IPS-NIHi7 (cell line): ENCODE measurements around the gene TP53INP2.
"Not testable (repeated sequence)": the region's sequence is repeated elsewhere in the genome, so short reads cannot be mapped to it uniquely, and the experiment has no call there.

Experiments
- DNase-seq: peaks from one replicate; pipeline ENCODE4 v3.0.0; 2012; ENCODE audit warnings: mixed read lengths; ENCODE audit errors: extremely low spot score

The TP53INP2 gene

DNA sequence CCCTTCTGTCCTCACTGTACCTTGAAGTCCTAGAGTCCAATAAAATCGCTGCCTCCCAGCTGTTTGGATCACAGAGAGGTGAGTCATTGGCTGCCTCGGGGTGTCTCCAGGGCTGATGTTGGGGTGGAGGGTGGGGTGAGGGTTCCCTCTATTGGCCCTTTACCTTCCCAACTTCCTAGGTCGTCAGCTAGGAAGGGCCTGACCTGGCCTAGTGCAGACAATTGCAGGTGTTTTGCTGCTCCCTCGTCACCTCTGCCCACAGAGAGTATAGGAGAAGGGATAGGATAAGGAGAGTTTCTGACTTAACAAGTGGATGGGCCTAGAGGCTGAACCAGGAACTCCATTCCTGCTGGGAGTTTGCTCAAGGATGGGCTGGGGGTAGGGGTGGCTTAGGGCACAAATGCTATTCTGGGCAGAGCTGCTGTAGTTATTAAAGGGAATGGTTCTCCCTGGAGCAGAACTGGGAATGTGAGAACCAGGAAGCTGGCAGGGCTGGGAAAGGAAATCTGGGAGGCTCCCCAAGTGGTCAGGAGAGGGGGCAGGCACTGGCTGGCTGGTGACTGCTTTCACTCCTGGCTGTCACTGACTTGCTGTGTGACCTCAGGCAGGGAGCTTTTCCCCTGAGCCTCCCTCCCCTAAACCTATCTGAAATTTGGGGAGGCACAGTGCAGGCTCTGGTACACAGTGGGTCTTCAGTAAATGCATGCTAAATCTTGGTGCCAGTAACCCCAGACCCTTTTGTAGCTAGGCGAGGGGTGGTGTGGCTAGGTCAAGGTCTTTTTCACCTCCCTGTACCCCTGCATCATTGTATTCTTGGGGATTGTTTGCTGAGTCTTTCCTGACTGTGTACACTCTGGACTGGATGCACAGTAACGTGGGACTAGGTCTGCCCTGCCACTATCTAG is 1.5 kb downstream of the TP53INP2 start:
- DNase-seq, result no peak

DNA sequence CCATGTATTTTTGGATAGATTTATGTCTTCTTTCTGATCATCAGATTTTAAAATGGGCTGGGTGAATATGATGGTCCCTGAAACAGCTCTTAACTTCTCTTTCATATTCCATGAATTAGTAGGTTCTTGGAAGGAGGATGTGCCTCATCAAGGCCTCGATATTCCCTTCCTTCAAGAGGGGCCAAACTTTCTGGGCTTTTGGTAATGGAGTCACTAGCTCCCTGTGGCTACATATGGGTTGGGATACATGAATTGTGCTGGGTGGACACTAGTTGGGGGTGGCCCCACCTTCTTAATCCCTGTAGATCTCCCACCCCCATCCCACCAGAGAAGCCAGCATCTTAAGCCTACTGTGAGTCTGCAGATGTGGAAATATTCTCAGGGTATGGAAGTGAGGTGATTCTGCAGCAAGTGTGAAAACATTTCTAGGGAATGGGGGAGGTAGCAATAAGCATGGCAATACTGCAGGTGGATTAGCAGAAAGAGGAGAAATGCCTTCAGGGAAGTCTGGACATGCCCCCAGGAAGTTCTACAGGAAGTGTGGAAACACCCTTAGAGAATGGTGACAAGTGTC is 2.2 kb downstream of the TP53INP2 start:
- DNase-seq, result no peak

DNA sequence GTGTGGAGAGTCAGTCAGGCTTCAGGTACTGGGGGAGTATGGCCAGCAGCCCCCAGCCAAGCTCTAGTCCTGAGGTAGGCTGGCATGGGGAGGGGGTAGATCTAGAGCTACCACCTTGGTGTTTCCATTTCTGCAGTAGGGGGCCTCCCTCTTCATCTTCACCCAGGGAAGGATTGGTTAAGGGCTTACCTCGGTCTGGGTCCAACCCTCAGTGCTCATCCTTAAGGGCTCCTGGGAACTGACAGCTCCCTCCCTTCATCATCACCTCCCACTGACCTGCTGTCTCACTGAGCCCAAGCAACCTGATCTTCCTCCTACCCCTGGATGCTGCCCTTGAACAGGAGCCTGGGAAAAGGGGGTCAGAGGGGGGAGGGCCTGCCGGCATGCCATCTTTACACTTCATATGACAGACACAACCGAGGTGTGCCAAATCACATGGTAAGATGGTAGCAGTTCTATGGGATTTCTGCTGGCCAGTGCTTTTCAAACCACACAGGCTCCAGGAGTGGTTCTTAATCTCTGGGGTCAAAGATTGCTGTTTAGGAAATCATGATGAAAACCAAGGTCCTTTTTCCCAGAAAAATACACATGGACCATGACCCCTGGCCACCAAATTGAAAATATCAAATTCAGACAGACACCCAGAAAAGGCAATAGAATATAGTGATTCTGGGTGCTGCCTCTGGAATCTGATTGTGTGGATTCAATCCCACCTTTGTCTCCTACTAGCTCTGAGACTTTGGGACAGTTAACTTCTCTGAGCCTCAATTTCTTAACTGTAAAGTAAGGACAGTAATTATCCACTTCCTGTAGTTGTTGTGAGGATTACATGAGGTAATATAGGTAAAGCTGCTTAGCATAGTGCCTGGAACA is 3.0 kb downstream of the TP53INP2 start:
- no peak for DNase-seq

- DNase-seq, result peak; percentile 60
Measured at GRCh38 chr20:34708621-34709043, 4.5 kb downstream of the TP53INP2 start.

GRCh38 chr20:34709044-34709830 is 5.1 kb downstream of the TP53INP2 start:
- peak; percentile 83 for DNase-seq

- DNase-seq, result peak; percentile 88
Measured at GRCh38 chr20:34709831-34710567, 5.9 kb downstream of the TP53INP2 start.

GRCh38 chr20:34710568-34710839 is 6.4 kb downstream of the TP53INP2 start:
- DNase-seq, result no peak

DNA sequence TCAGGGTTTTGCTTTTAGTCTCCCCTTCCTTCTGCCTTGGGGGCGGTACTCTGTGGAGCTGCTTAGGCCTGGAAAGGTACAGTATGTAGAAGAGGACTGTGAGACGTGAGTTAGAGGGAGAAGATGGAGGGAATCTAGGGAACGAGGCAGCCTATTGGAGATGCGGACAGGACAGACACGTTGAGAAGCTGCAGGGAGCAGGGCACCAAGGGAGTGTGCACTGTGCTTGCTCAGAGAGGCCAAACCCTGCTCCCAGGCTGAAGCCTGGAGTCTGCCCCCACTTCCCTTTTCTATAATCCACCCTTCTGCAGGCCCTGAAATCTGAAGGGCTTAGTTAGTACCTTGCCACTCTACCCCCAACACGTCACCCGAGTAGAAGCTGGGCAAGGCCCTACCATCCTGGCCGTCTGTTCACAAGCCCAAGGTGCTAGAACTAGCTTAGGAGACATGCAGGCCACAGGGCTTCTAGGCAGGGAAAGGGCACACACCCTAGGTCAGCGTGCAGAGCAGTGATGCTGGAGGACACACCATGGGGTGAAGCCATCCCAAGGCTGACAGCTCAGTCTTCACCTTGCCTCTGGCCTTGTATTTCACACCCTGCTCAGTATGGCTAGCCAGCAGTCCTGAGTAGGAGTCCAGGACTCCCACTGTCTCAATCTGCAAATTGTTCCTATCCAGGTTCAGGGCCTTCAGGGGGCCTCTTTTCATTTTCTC is 6.9 kb downstream of the TP53INP2 start:
- DNase-seq, result no peak

- DNase-seq, result no peak
Measured at GRCh38 chr20:34711813-34712430, 7.8 kb downstream of the TP53INP2 start.

DNA sequence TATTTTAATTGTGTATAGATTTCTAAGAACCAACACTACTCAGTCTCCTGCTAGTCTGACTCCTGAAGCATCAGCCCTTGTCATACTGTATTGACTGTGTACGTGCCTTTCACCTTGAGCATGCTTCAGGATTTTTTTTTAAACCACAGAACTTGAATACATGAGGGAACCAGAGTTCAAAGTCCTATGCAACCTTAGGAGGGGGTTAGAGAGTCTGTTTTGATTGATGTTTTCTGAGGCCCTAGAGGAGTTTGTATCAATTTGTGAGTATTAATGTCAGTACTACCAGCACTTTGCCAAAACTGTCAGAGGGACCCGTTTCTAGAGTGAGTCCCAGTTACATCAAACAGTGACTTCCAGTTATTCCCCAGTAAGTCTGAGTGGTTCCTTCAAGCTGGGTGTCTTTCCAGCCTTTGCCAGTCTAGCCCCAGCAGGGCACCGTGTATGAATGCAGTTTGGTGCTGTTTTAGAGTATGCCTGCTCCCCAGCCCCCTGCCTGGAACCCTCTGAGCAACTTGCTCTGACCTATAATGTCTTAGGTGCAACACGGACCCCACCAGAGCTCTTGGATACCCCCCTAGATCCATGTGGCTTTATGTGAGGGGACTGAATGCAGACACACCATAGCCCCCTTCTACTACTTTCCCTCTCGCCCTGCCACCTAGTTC is 8.5 kb downstream of the TP53INP2 start:
- no peak for DNase-seq

DNA sequence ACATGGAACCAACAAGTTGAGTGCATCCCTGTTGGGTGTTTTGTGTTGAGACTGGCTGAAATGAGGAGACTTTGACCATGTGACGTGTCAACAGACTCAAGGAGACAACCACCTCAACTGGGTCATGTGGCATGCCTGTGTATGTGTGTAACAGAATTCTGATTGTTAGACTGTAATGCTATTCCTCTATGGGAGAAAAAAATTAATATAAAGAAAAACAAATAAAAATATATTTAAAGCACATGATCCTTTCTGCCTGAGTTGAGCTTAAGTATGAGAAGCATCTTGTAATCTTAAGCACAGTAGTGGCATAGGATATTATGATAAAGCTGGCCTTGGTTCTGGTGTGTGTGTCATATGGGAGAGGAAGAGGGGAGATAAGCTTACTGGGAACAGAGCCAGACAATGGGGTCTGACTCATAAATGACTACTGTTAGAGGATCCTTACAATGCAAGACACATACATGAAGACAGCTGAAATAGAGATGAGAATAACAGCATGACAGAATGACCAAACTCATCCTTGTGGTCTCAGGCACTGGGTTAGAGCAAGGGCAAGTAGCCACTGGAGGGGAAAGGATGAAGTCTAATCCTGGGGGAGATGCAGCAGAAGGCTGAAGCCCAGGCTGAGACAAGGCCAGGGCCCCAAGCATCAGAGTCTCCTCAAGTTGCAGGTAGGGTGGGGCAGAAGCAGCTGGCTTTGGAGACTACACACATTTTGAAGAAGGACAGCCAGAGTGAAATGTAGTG is 9.2 kb downstream of the TP53INP2 start:
- no peak for DNase-seq

- not testable (repeated sequence) for DNase-seq
Measured at GRCh38 chr20:34713944-34714515, 9.9 kb downstream of the TP53INP2 start.

DNA sequence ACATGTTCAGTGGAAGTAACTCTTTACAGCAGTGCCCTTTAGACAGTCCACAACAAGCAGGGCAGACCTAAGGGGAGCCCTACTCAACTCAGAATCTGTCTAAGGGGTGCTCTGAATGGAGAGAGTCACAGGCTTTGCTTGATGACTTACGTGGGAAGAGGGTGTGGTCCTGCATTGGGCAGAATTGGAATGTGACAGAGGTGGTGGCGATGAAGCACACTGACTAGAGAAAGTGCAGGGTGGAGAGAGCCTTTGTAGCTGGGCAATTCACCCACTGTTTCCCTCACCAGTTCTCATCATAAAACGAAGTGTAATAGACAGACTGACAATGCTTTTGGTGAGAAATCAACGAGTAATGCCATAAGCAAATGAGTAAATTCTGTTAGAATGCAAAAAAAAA is 11.2 kb downstream of the TP53INP2 start:
- DNase-seq, result no peak

DNA sequence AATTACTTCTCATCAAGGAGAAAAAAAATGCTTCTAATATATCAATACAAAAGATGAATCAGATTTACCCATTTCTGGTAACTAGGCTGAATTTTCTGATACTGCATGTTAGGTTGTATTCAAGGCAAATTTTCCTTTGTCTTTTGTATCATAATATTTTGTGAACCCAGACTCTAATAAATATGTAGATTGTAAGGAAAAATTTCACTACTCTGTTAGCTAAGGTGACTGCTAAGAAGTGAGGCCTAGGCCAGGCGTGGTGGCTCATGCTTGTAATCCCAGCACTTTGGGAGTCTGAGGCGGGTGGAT is 12.7 kb downstream of the TP53INP2 start:
- DNase-seq, result no peak

- DNase-seq, result no peak
Measured at GRCh38 chr20:34717230-34718095, 13.3 kb downstream of the TP53INP2 start.

GRCh38 chr20:34719242-34720017 is 15.3 kb downstream of the TP53INP2 start:
- not testable (repeated sequence) for DNase-seq

GRCh38 chr20:34720266-34720665 is 16.1 kb downstream of the TP53INP2 start:
- no peak for DNase-seq
